GM19025 (cell line): ENCODE data around the gene CD200R1.

Experiments
- ATAC-seq: cut with Tn5 transposase; IDR thresholded peaks from one replicate; pipeline ENCODE4 v1.9.1; 2021; ENCODE audit warnings: mild to moderate bottlenecking, low read depth, moderate library complexity; ENCODE audit not compliant: unreplicated experiment

The CD200R1 gene

GRCh38 chr3:112894258-112894657, 80.6 kb downstream of the CD200R1 start:
- no peak for ATAC-seq

- no peak for ATAC-seq
These were observed 85.5 kb downstream of the CD200R1 start for GRCh38 chr3:112889357-112889756.

DNA sequence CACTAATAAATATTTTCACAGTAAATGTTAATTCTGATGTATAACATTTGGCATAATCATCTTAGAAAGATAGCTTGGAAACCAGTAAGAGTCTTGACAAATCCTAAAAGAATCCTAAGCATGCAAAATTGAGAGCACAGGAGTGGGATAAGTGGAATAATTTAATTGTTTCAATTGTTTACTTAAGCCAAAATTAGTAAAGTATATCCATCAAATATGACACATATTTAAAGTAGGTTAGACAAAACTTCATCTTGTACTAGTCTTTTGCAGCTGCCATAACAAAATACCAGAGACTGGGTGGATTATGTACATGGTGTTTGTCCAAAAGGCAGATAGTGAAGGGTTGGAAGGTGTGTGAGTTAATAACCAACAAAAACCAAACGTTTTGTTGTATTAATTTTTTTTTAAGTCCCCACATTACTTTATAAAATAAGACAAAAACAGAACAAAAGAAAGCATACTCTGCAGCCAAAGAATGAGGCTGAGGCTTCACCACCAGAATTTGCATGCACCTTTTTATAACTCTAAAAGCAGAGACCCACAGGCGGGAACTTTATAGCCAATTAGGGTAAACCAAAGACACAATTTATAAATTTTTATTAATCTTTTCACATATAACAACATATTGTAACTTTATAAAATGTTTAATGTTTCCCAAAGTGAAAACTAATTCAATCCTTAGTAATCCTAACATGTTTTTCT, 86.4 kb downstream of the CD200R1 start:
- no peak for ATAC-seq

DNA sequence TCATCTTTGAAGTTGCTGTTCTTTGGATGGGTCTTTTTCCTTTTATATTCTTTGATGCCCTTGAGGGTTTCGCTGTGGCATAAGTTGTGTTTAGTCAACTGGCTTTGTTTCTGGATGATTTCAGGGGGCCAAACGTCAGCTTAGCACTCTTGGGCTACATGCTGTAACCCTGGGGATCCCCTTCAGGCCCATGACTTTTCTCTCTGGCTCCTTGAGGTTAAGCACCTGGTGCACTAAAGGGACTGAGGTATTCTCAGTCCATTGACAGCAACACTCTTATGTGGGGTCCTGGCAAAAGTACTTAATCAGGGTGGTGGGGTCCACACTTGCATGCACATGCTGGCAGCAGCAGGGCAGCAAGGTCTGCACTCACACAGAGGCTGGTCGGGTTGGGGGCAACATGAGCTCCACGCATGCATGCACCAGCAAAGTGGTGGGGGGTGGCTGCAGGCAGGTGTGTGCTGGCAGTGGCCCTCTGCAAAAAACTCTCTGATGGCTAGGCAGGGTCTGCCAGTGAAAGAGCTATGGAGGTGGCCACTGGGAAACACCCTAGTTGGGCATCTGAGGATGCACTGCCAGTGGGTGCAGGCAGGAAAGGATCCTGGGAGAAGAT, 90.1 kb downstream of the CD200R1 start:
- no peak for ATAC-seq

DNA sequence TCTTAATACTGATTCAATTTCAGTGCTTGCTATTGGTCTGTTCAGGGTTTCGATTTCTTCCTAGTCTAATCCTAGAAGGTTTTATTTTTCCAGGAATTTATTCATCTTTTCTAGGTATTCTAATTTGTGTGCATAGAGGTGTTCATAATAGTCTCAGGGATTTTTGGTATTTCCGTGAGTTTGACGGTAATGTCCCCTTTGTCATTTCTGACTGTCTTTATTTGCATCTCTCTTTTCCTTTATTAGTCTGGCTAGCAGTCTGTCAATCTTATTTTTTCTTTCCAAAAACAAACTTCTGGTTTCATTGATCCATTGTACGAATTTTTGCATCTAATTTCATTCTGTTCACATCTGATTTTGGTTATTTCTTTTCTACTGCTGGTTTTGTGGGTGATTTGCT, 93.0 kb downstream of the CD200R1 start:
- ATAC-seq: no peak

DNA sequence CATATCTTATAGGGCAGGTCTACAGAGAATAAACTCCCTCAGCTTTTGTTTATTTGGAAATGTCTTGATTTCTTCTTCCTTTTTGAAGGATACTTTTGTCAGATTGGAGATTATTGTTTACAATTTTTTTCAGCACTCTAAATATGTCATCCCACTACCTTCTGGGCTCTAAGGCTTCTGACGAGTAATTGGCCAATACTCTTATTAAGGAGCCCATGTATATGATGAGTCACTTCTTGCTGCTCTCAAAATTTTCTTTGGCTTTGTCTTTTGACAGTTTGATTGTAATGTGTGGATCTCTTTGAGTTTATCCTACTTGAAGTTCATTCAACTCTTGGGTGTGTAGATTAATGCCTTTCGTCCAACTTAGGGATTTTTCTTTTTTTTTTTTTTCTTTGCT, 99.3 kb downstream of the CD200R1 start:
- ATAC-seq: no peak

DNA sequence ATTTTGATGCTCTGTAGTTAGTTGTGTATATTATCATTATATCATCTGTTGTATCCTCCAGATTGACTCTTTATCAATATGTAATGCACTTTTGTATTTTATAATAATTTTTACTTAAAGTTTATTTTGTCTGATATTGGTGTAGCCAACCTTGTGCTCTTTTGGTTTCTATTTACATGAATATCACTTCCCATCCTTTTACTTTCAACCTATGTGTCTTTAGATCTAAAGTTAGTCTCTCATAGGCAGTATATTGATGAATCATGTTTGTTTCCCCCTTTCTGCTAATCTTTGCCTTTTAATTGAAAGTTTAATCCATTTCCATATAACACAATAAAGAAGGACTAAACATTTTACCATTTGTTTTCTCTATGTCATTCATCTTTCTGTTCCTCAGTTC, 100.2 kb downstream of the CD200R1 start:
- ATAC-seq: no peak

- peak; percentile 52 for ATAC-seq
These were observed 101.3 kb downstream of the CD200R1 start for GRCh38 chr3:112873632-112874031.

DNA sequence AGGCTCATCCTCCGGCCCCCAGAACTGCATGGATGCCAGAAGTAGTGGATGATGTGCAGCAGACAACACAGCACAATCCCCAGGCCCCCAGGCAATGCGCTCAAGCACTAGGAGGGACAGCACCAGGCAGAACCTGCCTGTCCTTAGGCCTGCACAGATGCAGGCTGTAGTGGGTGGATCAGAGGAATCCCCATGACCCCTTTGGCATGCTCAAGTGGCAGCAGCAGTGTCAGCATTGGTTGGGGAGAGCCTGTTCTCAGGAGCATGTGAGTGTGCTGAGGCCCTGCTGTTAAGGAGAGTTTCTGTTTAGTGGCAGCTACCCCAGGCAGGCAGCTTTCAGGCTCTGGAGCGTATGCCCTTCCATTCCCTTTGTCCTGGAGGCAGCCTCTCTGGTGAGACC, 103.2 kb downstream of the CD200R1 start:
- ATAC-seq: no peak
